HG03378 (cell line): ENCODE data around the gene PAX2.

Experiments used
- ATAC-seq: cut with Tn5 transposase; IDR thresholded peaks from one replicate; pipeline ENCODE4 v1.9.1; 2021; ENCODE audit warnings: mild to moderate bottlenecking, moderate library complexity; ENCODE audit not compliant: unreplicated experiment

Gene PAX2

GRCh38 chr10:100811752-100812750 is 66.7 kb downstream of the PAX2 start:
- no peak for ATAC-seq

GRCh38 chr10:100812978-100813377 is 67.6 kb downstream of the PAX2 start:
- ATAC-seq, result no peak

- no peak for ATAC-seq
These were observed 69.5 kb downstream of the PAX2 start for GRCh38 chr10:100814751-100815474.

DNA sequence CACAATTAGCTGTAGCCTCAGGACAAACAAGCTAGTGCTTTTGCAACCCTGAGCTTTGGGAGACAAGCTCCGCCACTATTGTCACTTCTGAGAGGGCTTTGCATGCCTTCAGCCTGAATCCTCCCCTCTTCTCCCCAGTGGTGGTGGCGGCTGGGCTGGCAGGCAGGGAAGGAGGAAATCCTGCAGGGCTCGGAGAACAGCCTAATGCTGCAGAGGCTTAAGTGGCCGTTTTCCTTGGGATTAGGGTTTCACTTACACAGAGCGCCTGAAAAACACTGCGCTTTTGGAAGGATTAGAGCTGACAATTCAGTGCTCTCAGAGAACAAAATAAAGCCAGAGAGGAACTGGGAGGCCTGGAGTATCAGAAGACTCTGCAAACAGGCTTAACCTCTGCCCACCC is 71.3 kb downstream of the PAX2 start:
- ATAC-seq, result no peak

GRCh38 chr10:100817268-100817839 is 72.0 kb downstream of the PAX2 start:
- no peak for ATAC-seq

GRCh38 chr10:100819424-100819823 is 74.0 kb downstream of the PAX2 start:
- ATAC-seq, result no peak

- no peak for ATAC-seq
These were observed 77.8 kb downstream of the PAX2 start for GRCh38 chr10:100823194-100823593.

- ATAC-seq, result no peak
These were observed 79.5 kb downstream of the PAX2 start for GRCh38 chr10:100824886-100825285.

GRCh38 chr10:100825325-100825875 is 80.0 kb downstream of the PAX2 start:
- ATAC-seq, result no peak

GRCh38 chr10:100826031-100826651 is 80.8 kb downstream of the PAX2 start:
- no peak for ATAC-seq

GRCh38 chr10:100826661-100826982 is 81.2 kb downstream of the PAX2 start:
- no peak for ATAC-seq

GRCh38 chr10:100826983-100827818 is 81.8 kb downstream of the PAX2 start:
- ATAC-seq, result no peak

DNA sequence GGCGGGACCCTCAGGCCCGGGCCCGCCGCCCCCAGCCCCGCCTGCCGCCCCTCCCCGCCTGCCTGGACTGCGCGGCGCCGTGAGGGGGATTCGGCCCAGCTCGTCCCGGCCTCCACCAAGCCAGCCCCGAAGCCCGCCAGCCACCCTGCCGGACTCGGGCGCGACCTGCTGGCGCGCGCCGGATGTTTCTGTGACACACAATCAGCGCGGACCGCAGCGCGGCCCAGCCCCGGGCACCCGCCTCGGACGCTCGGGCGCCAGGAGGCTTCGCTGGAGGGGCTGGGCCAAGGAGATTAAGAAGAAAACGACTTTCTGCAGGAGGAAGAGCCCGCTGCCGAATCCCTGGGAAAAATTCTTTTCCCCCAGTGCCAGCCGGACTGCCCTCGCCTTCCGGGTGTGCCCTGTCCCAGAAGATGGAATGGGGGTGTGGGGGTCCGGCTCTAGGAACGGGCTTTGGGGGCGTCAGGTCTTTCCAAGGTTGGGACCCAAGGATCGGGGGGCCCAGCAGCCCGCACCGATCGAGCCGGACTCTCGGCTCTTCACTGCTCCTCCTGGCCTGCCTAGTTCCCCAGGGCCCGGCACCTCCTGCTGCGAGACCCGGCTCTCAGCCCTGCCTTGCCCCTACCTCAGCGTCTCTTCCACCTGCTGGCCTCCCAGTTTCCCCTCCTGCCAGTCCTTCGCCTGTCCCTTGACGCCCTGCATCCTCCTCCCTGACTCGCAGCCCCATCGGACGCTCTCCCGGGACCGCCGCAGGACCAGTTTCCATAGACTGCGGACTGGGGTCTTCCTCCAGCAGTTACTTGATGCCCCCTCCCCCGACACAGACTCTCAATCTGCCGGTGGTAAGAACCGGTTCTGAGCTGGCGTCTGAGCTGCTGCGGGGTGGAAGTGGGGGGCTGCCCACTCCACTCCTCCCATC is 82.7 kb downstream of the PAX2 start:
- ATAC-seq, result no peak

GRCh38 chr10:100828738-100829096 is 83.3 kb downstream of the PAX2 start:
- no peak for ATAC-seq

DNA sequence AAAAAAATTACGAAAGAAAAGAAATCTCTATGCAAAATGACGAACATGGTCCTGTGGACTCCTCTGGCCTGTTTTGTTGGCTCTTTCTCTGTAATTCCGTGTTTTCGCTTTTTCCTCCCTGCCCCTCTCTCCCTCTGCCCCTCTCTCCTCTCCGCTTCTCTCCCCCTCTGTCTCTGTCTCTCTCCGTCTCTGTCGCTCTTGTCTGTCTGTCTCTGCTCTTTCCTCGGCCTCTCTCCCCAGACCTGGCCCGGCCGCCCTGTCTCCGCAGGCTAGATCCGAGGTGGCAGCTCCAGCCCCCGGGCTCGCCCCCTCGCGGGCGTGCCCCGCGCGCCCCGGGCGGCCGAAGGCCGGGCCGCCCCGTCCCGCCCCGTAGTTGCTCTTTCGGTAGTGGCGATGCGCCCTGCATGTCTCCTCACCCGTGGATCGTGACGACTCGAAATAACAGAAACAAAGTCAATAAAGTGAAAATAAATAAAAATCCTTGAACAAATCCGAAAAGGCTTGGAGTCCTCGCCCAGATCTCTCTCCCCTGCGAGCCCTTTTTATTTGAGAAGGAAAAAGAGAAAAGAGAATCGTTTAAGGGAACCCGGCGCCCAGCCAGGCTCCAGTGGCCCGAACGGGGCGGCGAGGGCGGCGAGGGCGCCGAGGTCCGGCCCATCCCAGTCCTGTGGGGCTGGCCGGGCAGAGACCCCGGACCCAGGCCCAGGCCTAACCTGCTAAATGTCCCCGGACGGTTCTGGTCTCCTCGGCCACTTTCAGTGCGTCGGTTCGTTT is 83.9 kb downstream of the PAX2 start:
- ATAC-seq, result no peak

DNA sequence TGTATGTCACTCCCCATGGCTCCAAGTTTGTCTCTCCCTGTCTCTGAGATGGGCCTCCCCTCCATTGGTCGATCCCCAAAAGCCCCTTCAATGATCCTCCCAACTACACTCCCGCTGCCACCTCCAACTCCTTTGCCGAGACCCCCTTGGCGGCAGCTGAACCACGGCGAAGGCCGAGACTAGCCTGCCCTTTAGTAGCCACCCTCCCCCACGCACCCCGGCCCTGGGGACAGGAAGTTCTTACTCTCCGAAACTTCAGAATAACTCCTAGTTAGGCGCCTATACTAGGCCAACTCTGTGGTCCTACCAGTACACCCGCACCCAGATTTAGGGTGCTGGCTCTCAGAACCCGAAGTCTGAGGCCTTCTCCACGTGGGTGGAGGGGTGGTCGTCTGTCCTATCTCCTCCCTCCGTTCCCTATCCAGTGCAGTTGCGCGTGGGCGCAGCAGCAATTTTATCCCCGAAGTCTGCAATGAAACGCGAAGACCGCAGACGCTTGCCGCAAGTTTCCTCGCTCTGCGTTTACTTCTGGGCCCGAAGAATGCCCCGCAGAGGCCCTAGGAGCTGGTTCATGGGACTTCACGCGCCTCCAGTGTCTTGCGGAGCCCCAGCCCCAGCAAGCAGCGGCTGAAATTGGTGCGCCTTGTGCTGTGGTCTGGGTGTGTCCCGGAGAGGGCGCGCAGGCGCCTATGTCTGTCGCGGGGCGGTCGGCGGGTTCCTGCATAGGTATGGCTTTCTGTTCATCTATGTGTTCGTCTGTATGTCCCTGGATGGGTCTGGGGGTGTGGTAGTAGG is 84.7 kb downstream of the PAX2 start:
- no peak for ATAC-seq

DNA sequence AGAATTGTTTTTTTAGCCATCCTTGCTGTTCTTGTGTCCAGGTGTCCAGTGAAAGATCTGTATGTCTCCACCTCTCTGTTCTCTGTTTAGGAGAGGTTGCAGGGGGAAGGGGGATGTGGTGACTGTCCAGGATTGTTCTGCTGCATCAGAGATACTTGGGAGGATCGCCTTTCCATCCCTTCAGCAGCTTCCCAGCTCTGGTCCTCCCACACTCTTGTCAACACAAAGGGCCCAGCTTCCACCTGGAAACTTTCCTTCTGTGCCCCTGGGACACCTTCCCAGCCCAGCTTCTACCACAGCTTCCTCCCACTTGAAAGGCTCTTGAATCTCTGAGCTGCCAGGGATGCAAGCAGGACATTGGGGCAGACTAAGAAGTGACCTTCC is 85.3 kb downstream of the PAX2 start:
- no peak for ATAC-seq

- no peak for ATAC-seq
These were observed 86.4 kb downstream of the PAX2 start for GRCh38 chr10:100831742-100832141.
